NCI-H1436 treated with DMSO at 0.1 percent for 48 hours (cell line): Measurements from ENCODE around the gene SFI1.

Experiments
- DNase-seq: peaks from one replicate; lab custom pipeline; 2025; lab: John Stamatoyannopoulos, UW

The SFI1 gene

DNA sequence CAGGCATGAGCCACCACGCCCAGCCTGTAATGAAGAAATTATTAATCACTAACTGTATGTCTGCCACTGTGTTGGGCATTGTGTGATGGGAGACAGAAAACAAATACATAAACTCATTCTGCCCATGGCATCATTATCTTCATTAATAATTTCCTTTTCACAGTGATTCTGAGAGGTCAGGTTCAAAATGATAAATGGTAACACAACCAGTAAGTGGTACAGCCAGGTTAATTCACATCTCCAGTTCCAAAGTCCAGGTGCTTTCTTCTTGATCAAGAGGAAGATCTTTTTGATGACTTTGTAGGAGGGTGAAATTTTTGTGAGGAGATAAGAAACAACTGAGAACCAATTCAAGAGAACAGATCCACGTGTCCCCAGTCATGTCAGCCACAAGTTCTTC, 98.9 kb downstream of the SFI1 start:
- no peak for DNase-seq

DNA sequence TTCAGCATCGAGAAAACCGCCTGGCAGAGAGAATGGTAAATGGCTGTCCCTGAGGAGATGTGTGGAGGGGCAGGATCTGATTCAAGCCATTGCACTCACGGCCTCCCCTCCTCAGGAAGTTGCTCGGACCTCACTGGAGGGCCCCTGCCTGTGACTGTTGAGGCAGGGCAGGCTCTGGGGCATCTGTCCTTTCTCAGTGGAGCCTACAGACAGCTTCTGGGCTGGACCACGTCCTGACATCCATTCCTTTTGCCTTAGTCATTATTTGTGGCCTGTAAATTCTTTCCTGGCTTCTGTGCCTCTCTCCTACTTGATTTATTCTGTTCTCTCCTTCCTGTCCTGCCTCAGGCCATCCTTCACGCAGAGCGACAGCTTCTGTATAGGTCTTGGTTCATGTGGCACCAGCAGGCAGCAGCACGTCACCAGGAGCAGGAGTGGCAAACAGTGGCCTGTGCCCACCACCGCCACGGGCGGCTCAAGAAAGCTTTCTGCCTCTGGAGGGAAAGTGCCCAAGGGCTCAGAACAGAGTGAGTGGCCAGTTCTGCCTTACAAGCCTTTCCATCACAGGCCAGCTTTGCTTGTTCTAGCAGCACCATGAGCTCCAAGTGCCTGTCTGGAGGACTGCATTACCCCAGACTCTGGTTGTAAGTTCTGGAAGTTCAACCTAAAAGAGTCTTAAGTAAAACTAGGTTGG, 106.1 kb downstream of the SFI1 start:
- DNase-seq = no peak

- DNase-seq = no peak
Measured at GRCh38 chr22:31603081-31603525, 106.8 kb downstream of the SFI1 start.

GRCh38 chr22:31603574-31603973, 107.2 kb downstream of the SFI1 start:
- DNase-seq = no peak

GRCh38 chr22:31604137-31604705, 107.9 kb downstream of the SFI1 start:
- DNase-seq = no peak

- no peak for DNase-seq
Measured at GRCh38 chr22:31604746-31605705, 108.7 kb downstream of the SFI1 start.

DNA sequence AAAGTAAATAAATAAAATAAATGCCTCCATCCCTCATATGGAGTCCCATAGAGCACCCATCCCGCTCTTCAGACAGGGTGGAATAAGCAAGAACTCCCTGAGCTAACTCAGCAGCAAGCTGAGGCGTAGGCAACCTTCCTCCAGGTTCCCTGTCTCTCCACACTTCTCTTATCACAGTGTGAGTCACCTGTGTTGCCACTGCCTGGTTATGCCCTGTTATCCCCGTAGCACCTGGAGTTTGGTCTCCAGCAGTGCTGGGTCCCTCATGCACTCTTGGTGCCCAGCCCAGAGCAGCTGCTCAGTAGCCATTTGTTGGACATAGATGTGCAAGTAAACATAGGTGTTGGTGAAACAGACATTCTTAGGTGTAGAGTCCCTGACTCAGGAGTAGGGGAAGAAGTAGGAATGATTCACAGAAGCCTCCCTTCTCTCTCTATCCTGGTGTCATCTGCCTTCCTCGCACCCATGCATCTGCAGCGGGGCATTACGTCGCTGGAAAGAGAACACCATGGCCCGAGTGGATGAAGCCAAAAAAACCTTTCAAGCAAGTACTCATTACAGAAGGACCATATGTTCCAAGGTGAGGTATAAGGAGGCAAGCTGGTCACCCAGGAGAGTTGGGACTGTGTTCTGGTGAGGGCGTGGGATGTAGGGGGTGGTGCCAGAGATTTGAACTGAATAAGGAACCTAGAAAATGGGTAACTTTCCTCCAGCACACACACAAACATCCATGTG, 109.7 kb downstream of the SFI1 start:
- DNase-seq = no peak

GRCh38 chr22:31607696-31608095, 111.4 kb downstream of the SFI1 start:
- DNase-seq = no peak

GRCh38 chr22:31609716-31610115, 113.4 kb downstream of the SFI1 start:
- DNase-seq = no peak

DNA sequence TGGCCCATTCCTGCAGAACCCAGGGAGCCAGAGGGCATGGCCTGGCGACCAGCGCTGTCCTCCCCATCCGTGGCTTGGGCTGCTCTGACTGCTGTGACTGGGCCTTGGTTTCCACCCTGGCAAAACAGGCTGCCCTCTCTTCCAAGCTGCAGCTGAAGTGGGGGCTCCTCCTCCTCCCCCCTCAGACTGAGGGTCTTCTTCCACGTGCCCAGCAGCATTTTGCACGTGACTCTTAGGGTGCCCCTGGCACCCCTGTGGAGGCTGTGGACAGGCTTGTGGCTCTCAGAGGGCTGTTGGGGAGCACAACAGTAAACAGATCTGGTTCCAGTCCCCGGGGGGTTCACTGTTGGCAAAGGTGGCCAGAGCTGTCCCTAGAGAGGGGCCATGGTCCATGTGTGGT, 114.3 kb downstream of the SFI1 start:
- DNase-seq = no peak

DNA sequence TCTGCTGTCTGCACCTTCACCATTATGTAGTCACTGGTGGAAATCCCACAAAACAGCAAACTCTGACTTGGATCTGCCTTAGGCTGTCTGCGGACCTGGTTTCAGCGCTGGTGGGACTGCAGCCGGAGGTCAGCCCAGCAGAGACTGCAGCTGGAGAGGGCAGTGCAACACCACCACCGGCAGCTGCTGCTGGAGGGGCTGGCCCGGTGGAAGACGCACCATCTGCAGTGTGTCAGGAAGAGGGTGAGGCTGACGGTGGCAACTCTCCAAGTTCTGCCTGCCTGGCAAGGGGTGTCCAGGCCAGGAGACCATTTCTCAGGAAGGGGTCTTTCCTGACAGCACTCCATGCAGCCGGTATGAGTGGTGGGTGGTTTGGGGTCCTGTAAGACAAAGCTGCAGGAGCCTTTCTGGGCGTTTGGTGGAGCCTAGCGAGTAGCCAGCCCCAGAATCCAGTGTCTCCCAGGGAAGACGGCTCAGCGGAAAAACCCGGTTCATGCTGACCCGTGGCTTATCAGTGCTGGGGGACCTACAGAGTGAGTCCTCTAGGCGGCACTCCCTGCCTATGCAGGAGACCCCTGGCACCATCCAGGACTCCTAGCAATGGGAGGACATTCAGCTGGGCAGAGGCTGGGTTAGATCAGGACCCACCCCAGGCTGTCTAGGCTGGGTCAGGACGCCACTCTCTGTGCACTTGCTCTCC, 114.9 kb downstream of the SFI1 start:
- DNase-seq = no peak

DNA sequence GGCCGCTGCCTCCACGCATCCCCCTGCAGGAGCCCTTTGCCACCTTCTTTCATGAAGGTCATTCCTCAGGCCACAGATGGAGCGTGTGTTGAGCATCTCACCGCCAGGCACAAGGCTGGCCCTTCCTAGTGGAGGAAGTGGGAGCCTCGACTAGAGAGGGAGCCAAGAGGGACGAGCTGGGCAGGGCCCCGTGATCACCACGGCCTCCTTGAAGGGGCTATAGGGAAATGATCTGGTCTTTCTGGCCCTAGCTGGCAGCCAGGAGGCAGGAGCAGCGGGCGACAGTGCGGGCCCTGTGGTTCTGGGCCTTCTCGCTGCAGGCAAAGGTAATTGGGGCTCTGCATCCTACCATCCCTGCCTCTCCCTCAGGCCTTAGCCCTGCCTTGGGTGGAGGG, 116.6 kb downstream of the SFI1 start:
- no peak for DNase-seq

- no peak for DNase-seq
Measured at GRCh38 chr22:31613286-31613903, 117.1 kb downstream of the SFI1 start.

- DNase-seq = no peak
Measured at GRCh38 chr22:31613904-31614296, 117.6 kb downstream of the SFI1 start.

- DNase-seq = no peak
Measured at GRCh38 chr22:31614781-31615490, 118.6 kb downstream of the SFI1 start.

DNA sequence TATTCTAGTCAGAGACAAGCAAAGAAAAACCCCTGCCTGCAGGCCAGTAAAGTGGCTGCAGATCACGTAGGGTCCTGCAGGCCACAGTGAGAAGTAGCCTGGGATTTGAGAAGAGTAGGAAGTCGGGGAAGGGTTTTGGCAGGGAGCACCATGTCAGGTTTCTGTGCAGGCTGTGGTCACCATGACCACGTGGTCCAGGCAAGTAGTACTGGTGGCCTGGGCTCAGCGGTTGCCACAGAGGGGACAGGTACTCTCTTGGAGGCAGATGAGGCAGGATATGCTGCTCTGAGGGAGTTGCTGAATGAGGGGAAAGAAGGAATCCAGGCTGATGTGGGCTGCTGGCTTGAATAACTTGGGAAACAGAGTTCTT, 119.1 kb downstream of the SFI1 start:
- DNase-seq = no peak

DNA sequence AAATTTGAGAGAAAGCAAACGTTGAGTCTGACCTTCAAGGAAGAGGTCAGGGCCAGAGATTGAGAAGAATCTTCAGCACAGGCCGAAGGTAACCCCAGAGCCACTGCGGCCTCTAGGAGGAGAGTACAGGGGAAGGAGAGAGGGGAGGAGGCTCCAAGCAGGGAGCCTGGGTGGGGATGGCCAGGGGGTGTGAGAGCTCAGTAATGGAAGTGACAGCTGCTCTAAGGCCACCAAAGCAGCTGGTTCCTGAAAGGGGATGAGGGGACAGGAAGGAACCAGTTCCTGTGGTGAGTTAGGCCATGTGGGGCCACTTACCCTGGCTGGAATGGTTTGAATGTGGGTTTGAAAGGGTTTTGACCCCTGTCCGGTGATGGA, 119.6 kb downstream of the SFI1 start:
- no peak for DNase-seq

GRCh38 chr22:31616315-31616980, 120.1 kb downstream of the SFI1 start:
- no peak for DNase-seq

DNA sequence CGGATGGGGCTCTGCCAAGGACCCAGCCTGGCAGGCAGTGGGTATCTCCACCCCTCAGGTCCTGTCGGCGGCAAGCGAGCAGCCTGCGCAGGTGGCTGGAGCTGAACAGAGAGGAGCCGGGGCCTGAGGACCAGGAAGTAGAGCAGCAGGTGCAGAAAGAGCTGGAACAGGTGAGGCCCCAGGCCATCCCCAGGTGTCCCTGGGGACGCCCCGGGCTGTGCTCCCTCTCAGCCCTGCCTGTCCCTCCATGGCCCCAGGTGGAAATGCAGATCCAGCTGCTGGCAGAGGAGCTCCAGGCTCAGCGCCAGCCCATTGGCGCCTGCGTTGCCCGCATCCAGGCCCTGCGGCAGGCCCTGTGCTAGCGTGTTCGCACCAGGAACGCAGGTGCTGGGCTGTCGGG, 121.7 kb downstream of the SFI1 start:
- DNase-seq = peak; percentile 57
